Heart right ventricle (tissue), 16 donors: Measurements from ENCODE around the gene AMN. TPM values are rescaled to one million over a fixed set of nuclear protein-coding genes. Genes with fewer than 3 reads are reported as not detected.

ENCODE experiments used
- ATAC-seq, 8 donors: fragments of 200-7000 bp; cut with Tn5 transposase; one replicate each; pipeline ENCODE4 v1.9.1; 2020; ENCODE audit warnings: mild to moderate bottlenecking in 8 of 8, moderate library complexity in 8 of 8, moderate number of reproducible peaks in 1 of 8
- DNase-seq, 2 donors: peaks; one replicate each; pipeline ENCODE4 v3.0.0-alpha.2; 2020
- H3K27ac ChIP-seq, 10 donors: fragments of 200-600 bp; sonication (generic) in 2 of 10; one replicate each; pipeline versions ENCODE4 v1.5.0 to v1.8.0; 2020 to 2022; ENCODE audit warnings: mild to moderate bottlenecking in 3 of 10
- H3K27me3 ChIP-seq, 7 donors: fragments of 200-600 bp; one replicate each; pipeline ENCODE4 v1.8.0; 2021 to 2022; ENCODE audit warnings: mild to moderate bottlenecking in 2 of 7
- H3K36me3 ChIP-seq, 9 donors: fragments of 200-600 bp; sonication (generic) in 1 of 9; one replicate each; pipeline versions ENCODE4 v1.5.0 to v1.8.0; 2020 to 2022; ENCODE audit warnings: mild to moderate bottlenecking in 2 of 9
- H3K4me1 ChIP-seq, 9 donors: fragments of 200-600 bp; sonication (generic) in 1 of 9; one replicate each; pipeline versions ENCODE4 v1.5.0 to v1.8.0; 2020 to 2022; ENCODE audit warnings: mild to moderate bottlenecking in 4 of 9
- H3K4me3 ChIP-seq, 10 donors: fragments of 200-600 bp; sonication (generic) in 2 of 10; one replicate each; pipeline versions ENCODE4 v1.5.0 to v1.8.0; 2020 to 2022; ENCODE audit warnings: mild to moderate bottlenecking in 7 of 10, moderate library complexity in 2 of 10
- H3K9me3 ChIP-seq, 11 donors: fragments of 200-600 bp in 10 of 11; sonication (generic) in 2 of 11; one replicate each; pipeline versions ENCODE4 v1.5.0 to v1.8.0; 2013 to 2022; ENCODE audit warnings: mild to moderate bottlenecking in 2 of 11, control low read depth in 1 of 11, moderate library complexity in 1 of 11
- CTCF ChIP-seq, 9 donors: fragments of 200-600 bp; sonication (generic) in 2 of 9; IDR thresholded peaks; one replicate each; pipeline versions ENCODE4 v1.5.0 to v1.8.0; 2021 to 2022; ENCODE audit warnings: antibody characterized with exemption in 9 of 9, mild to moderate bottlenecking in 5 of 9, moderate library complexity in 1 of 9
- WGBS, 2 donors: extraction: QIAGEN DNeasy Blood & Tissue Kit; methylation state at CpG; one replicate each; pipeline ENCODE4 v1.1.7; 2013; ENCODE audit warnings: inconsistent platforms in 1 of 2; 5-methylcytosine and 5-hydroxymethylcytosine counted together
- intact Hi-C, 10 donors: fragments of 100-400 bp; cut with DNase I; formaldehyde crosslinking; loops; one replicate each; pipeline versions ENCODE4 v1.11.1 to v1.14.2; 2022
- polyA plus RNA-seq, 2 donors: library from polyadenylated mRNA; stranded (reverse); fragments of 200-250 nt; gene quantifications; one replicate each; pipeline ENCODE4 v1.2.3, GENCODE V29; 2013
- total RNA-seq, 10 donors: library from RNA; stranded (reverse); fragmentation: NEBNext Ultra II Directional in 3 of 10; extraction: Animal tissue kit (Norgen Biotek cat#: 25700) in 3 of 10; gene quantifications; one replicate each; pipeline versions ENCODE4 v1.2.1 to v1.2.4, GENCODE V29; 2021 to 2023
- donor health status: Arrhythmogenic right ventricular cardiomyopathy.
- donor health status: ischemic (EF 13 %, LVEDD 7.1; RV severe dilation, severe dysfunction).
- donor health status: healthy with polysubstance abuse.
- donor health status: DM: no; HTN: yes; CAD: no.
- donor health status: DM: no; HTN: no; CAD: no.
- donor health status: ischemic (EF 25% LVEDD 6.9; RV normal size, moderate dysfunction).
- donor health status: ischemic (EF 25% LVEDD 5.7; RV mildly dilated, moderate dysfunction).
- donor health status: healthy.
- donor health status: DM: yes; HTN: yes; CAD: no.
- donor health status: Ischemic cardiomyopathy.
- donor health status: ischemic (EF 35%, LVEDD 5.7; RV mildly dilated, moderate dysfunction).
- donor health status: nonischemic (EF 11% LVEDD 7.7; RV severe dilation, severe dysfunction).
- donor health status: DM: yes; HTN: yes; CAD: no.
- donor health status: PGD.
- donor health status: ischemic (EF 29% LVEDD 5.4; RV normal size, mild dysfunction).
- donor health status: nonischemic (EF 23%, LVEDD 6.1; RV moderate dilation, normal function).

AMN gene
- total and polyA plus RNA-seq, 12 donors = 0.15 to 0.40 (median 0.17) TPM; not detected in 9

- intact Hi-C loops = no loop called here
- Histone ChIP-seq H3K27ac (no peak overlapping the region), H3K9me3 (no peaks in the 10 kb centered on the region), H3K4me3 (no peak overlapping the region), H3K36me3 (peaks cover 0 to 62% (median 4%) of the 10 kb centered on the region in 9 donors), H3K27me3 (no peaks in the 10 kb centered on the region), H3K4me1 (peaks cover 0 to under 1% (median 0%) of the 10 kb centered on the region in 9 donors)
- WGBS, 2 donors = 98% methylated on average over 30 of the region's 30 CpGs
- no peak for TF ChIP-seq CTCF (IDR thresholded peaks at IDR 0.05)
- no peak for ATAC-seq
- DNase-seq = no peak
These were observed 15.7 kb upstream of the AMN start for GRCh38 chr14:102906616-102907302.

GRCh38 chr14:102907303-102907844 is 15.1 kb upstream of the AMN start:
- H3K4me1 ChIP-seq = no peaks in the 10 kb centered on the region
- WGBS, 2 donors = 95 to 96% methylated on average over 32 to 33 of the region's 33 CpGs

GRCh38 chr14:102907980-102908730 is 14.3 kb upstream of the AMN start:
- no peak for DNase-seq

More at GRCh38 chr14:102907303-102907844, 15.1 kb upstream of the AMN start:
- ATAC-seq (no peak), DNase-seq (no peak)
- TF ChIP-seq CTCF (IDR thresholded peaks at IDR 0.05) = no peak
- Histone ChIP-seq H3K4me3 (no peak overlapping the region), H3K9me3 (no peaks in the 10 kb centered on the region), H3K36me3 (peaks cover 0 to 64% (median 4%) of the 10 kb centered on the region in 9 donors), H3K27ac (no peak overlapping the region), H3K27me3 (no peaks in the 10 kb centered on the region)
- intact Hi-C loops = no loop called here

More at GRCh38 chr14:102907980-102908730, 14.3 kb upstream of the AMN start:
- Histone ChIP-seq H3K4me1 (no peaks in the 10 kb centered on the region), H3K9me3 (no peaks in the 10 kb centered on the region), H3K27me3 (no peaks in the 10 kb centered on the region), H3K4me3 (no peak overlapping the region), H3K27ac (no peak overlapping the region), H3K36me3 (peaks cover 0 to 57% (median 4%) of the 10 kb centered on the region in 9 donors)
- TF ChIP-seq CTCF (IDR thresholded peaks at IDR 0.05) = no peak
- intact Hi-C loops = no loop called here
- ATAC-seq = no peak
- WGBS, 2 donors = 96% methylated on average over 23 of the region's 23 CpGs
